CD4-positive, alpha-beta T cell treated with Interleukin-10 for 1 hour (primary cell): ENCODE measurements around the gene PATL2.
"Not testable (repeated sequence)": the region's sequence is repeated elsewhere in the genome, so short reads cannot be mapped to it uniquely, and the experiment has no call there.

Source experiments
- DNase-seq: peaks from one replicate; pipeline ENCODE4 v3.0.0-alpha.2; 2020

PATL2 gene

DNA sequence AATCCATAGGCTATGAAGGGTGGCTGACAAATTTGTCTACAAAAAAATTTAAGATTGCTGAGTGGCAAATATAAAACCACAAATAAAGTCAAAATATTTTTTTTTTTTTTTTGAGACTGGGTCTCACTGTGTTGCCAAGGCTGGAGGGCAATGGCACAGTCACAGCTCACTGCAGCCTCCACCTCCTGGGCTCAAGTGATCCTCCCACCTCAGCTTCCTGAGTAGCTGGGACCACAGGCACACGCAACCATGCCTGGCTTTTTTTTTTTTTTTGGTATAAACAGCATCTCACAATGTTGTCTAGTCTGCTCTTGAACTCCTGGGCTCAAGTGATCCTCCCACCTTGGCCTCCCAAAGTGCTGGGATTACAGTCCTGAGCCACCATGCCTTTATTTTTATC lies 20.9 kb downstream of the PATL2 start:
- peak; percentile 52 for DNase-seq

DNA sequence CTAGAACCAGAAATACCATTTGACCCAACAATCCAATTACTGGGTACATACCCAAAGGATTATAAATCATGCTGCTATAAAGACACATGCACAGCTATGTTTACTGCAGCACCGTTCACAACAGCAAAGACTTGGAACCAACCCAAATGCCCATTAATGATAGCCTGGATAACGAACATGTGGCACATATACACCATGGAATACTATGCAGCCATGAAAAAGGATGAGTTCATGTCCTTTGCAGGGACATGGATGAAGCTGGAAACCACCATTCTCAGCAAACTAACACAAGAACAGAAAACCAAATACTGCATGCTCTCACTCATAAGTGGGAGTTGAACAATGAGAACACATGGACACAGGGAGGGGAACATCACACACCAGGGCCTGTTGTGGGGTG lies 21.8 kb downstream of the PATL2 start:
- DNase-seq = not testable (repeated sequence)

DNA sequence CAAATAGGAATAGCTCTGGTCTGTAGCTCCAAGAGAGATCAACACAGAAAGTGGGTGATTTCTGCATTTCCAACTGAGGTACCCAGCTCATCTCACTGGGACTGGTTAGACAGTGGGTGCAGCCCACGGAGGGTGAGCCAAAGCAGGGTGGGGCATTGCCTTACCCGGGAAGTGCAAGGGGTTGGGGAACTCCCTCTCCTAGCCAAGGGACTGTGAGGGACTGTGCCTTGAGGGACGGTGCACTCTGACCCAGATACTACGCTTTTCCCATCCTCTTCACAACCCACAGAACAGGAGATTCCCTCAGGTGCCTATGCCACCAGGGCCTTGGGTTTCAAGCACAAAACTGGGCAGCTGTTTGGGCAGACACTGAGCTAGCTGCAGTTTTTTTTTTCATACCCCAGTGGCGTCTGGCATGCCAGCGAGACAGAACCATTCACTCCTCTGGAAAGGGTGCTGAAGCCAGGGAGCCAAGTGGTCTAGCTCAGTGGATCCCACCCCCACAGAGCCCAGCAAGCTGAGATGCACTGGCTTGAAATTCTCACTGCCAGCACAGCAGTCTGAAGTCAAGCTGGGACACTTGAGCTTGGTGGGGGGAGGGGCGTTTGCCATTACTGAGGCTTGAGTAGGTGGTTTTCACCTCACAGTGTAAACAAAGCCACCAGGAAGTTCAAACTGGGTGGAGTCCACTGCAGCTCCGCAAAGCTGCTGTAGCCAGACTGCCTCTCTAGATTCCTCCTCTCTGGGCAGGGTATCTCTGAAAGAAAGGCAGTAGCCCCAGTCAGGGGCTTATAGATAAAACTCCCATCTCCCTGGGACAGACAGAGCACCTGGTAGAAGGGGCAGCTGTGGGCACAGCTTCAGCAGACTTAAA lies 28.1 kb downstream of the PATL2 start:
- peak; percentile 87 for DNase-seq

DNA sequence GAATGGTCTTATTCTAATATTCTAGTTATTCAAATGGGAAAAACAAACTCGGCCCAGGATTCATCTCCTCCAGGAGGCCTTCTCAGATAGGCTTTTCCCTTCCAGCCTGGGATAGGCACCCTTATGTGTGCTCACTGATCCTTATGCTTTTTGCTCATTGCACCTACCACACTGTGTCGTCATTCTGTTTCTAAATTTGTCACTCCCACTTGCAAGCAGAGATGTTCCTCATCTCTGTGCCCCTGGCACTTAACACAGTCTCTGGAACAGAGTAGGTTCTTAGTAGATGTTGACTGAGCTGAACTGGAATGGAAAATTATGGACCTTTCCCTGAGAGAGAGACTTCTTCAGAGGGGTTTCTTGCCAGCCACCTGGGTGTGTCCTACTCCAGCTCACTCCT lies 28.9 kb downstream of the PATL2 start:
- no peak for DNase-seq

DNA sequence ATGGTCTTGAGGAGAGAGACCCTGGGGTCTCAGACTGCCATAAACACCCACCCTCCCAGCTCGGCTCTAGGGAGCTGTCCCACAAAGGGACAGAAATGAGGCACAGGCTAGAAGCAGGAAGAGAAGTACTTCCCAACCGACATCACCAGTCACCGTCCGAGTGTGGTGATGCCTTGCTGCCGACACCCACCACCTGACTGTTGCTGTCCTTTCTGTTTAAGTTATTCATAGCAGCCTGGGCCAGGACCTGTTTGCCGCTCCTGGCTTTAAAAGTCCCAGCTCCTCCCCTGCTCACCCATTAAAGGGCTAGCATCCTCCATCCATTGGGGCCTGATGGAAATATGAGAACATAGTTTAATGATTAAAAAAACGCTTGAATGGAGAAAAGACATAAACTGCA lies 34.4 kb downstream of the PATL2 start:
- peak; percentile 53 for DNase-seq

DNA sequence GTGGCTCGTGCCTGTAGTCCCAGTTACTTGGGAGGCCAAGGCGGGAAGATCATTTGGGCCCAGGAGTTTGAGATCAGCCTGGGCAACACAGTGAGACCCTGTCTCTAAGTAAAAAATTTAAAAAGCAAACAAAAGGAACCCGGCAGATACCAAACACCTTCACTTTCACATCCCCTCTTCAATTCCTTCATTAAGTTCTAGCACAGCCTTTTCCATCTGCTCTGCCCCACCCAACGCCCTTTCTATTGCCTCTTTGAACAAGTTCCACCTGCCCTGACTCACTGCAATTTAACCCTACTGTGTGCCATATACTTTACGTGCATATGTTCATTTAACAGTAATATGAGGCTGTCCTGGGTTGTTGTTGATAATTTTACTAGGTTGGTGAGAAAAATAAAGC lies 35.2 kb downstream of the PATL2 start:
- no peak for DNase-seq

DNA sequence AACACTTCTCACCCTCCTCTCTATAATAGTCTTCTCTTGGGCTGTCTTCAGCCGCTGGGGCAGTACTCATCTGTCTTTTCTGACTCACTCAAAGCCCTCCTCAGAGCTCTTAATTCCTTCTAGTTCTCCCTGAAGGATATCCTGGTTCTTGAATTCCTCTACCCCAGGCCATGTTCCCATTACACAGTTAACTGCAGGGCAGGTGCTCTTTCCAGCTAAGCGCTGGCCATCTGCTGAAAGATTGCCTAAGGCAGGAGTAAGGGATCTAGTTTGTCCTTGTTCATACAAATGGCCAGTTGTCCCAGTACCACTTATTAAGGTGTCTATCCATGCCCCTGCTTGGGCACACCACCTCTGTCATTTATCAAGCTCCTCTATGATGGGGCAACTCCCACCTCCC lies 37.5 kb downstream of the PATL2 start:
- no peak for DNase-seq

DNA sequence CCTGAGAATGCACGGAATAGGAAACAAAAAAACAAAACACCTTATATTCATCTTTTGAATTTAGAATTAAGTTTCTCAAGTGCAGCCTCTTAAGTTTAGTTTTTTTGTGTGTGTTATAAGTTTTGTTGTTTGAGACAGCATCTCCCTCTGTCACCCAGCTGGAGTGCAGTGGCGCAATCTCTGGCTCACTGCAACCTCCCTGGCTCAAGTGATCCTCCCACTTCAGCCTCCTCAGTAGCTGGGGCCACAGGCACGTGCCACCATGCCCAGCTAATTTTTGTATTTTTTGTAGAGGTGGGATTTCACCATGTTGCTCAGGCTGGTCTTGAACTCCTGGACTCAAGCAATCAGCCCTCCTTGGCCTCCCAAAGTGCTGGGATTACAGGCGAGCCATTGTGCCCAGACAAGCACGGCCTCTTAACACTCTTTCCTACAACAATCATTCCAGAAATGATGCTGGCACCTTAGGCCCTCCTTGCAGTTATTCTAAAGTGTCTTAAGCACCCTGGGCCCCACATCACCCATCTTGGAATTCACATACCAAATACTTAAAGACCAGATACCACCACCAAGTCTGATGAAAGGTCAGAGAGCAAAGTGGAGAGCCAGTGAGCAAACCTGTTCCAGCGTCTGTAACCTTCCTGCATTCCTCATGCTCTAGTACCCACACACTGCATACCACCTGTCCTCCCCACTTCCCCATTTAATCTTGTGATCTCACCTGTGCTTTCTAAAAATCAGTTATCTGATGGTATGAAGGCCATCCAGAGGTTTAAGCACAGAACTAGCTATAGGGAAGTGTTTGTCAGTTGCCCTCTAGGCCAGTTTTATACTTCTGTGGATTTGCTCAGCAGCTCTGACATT lies 40.8 kb downstream of the PATL2 start:
- no peak for DNase-seq

DNA sequence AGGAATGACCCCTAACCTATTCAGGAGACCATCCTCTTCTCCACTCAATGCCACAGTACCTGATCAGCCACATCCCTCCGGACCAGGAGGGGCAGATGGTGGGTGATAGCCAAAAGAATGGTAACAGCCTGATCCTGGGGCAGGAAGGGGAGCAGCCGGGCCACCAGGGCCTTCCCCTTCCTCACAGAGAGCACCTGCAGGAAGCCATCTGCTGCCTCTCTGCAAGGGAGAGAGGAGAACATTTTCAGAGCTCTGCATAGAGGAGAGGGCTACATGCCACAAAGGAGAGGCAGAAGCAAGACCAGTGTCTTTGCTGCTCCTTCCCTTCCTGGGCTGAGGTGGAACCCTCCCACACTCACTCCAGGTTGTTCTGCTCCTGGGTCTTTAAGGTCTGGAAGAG lies 42.2 kb downstream of the PATL2 start:
- DNase-seq = no peak

DNA sequence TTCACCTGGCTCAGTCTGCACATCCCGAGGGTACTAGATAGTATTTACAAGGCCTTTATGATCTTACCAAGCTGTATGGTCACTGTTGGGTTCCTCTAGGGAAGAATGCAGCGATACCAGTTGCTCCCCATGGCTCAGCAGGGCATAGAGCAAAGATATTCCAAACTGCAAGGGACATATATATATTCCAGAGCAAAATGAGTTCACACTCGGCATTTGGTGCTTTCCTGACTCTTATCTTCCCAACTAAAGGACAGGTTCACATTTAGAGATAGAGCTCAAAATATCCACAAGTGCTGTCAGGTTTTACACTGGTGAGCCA lies 44.1 kb downstream of the PATL2 start:
- no peak for DNase-seq

DNA sequence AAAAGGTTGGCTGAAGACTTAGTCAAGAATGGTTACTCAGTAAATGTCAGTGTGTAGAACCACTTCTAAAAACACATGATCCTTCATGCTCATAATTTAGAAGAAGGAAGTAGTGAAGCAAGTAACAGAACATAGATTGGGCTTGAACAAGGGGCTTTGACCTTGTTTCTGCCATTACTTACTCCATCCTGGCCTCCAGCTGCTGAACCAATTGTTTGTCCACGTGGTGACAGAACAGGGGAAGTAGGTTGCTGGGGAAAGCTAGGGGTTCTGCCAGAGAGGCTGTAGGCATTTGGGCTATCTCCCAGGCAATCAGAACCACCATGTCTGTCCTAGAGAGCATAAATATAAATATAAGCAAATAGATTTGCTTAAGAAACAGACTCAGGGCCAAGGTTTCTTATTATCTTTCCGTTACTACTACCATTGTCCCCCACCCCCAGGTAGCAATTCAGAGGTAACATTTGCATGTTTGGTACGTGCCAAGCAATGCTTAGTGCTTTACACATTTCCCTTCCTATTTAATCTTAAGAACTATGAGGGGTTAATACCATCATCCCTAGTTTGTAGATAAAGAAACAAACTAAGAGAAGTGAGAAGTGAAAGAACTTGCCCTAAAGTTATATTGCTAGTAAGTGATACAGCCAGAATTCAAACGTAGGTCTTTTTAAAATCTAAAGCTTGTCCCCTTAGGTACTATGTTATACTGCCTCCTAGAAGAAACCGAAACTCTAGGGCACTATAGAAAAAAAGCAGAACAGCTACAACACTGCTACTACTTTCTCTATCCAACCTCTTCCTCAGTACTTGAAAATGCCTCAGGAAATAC lies 44.7 kb downstream of the PATL2 start:
- DNase-seq = peak; percentile 58

DNA sequence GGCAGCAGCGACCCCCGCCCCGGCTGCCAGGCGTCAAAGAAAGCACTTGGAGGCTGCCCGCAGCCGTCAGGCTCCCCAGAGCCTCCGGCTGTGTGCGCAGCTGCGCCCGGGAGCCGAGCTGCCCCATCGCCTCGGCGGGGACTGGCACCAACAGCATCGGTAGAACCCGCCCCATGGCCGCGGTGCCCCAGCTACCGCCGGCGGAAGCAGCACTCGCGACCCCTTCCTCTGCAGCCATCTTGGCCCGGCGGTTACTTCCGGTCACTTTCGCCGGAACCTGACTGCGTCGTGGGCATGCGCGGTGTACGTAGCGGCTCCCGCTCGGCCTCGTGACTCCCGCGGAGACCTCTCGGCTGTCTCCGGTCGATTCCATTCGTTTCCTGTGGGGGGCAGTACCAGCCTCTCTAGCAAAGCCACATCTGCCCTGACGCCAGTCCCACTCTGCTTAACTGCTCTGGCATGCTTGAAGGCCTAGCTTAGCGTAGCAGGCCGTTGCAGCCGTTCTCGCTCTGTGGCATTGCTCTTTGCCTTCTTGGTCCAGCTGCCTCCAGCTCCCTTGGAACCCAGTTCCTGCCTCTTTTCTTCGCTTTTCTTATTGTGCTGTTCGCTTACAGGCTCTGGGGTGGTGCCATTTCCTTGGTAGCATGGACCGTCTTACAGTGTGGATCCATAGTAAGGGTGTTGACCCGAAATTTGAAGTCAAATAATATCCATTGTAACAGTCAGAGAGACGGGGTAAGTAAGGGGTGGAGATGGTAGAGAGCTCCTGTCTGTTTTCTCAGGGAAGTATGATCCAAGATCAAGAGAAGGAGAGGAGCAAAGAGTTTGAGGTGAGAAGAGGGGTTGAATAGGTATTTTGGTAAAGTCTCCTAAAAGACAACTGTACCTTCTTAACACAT lies 47.5 kb downstream of the PATL2 start, which contains the start of gene SPG11:
SPG11 (minus strand) TSS at position 253 of the 899 bp plus-strand sequence; CDS start at position 238, 15 bp downstream.
- DNase-seq = peak; percentile 99

DNA sequence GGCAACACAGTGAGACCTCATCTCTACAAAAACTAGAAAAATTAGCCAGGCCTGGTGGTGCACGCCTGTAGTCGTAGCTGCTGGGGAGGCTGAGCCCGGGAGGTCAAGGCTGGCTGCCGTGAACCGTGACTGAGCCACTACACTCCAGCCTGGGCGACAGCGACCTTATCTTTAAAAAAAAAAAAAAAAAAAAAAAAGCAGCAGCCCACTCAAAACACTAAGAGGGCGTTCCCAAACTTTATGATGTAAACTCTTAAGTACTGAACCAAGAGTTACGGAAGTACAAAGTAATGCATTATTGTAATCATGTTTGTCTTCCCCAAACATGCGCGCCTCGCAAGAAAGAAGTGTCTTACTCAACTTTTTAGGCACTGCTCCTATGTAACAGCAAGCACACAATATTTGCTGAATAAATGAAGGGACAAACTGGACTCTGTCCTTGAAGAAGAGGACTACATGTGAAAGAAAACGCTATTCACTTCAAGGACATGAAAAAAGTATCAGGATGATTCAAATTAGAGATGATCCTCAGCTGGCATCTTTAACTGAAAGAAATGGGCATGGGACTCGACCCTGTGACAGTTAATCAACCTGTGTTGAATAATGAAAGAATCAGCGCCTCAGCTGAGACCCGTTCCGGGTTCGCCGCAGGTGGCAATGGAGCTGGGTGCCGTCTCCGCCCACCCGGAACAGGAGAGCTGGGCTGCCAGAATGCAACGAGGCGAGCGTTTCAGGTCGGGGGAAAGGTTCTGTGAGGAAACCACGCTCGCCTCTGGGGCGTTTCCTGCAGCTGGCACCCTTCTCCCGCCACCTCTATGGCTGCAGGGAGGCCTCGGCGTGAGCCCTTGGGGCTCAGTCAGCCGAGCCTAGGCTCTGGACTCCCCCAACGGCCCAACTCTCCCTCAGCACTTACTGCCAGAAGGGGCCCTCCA lies 48.4 kb downstream of the PATL2 start:
- DNase-seq = peak; percentile 89

DNA sequence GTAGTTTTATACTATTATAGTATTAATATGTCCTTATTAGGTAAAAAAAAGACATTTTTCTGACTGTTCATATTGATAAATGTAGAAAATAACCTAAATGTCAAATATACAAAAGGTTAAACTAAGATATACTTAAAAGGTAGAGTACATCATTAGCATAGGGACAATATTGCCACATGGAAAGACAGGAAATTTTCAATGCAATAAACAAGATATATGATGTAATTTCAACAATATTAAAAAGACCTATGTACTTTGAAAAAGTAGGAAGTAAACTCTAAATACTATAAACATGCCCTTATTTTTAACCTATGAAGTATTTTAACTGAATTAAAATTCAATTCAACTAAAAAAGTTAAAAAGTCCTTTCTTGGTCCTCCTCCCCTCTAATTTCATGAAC lies 49.5 kb downstream of the PATL2 start:
- DNase-seq = no peak

DNA sequence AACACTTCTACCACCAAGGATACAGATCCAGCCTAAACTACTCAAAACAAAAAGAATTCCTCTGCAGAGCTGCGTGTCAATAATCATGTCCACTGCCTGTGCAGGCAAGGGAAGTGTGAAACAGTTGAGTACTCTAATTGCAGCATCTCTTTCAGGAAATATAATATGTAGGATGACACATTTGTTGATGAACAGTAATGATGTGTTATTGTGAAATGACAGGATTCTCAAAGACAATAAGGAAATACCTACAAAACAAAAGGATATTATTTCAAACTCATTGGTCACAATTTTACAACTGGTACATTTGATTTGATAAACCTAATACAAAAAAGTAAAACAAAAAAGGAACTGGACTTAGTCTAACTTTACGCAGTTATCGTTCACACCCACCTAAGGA lies 52.1 kb downstream of the PATL2 start:
- DNase-seq = no peak

DNA sequence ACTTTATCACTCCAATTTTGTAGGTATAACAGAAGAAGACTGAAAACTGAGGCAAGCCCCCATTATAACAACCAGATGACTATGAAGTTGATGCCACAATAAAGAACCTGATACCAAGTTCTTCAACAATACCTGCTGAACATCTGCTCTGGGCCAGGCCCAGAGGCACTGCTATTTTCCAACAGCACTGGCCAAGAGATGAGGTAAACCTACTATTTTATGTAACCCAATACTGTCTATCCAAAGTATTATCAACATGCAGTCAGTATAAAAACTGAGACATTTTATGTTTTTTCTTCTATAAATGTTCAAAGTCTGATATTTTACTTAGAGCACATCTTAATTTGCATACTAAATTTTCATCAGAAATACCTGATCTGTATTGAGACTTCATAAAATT lies 53.7 kb downstream of the PATL2 start:
- no peak for DNase-seq

DNA sequence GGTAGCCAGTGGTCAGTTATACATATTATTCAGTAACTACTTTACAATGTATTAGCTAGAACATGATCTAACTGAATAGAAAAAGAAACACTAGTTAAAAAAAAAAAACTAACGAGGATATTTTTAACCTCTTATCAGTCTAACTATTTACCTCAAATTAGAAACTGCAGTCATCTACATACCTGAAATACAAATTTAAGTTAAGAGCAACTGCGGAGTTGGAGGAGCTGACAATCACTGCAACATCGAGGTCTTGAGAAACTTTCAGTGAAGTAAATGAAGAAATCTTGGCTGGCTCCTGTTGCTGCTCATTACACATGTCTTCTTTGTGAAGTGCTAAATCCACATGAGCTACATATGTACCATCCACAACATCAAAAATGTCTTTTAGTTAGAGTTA lies 54.2 kb downstream of the PATL2 start:
- DNase-seq = no peak

DNA sequence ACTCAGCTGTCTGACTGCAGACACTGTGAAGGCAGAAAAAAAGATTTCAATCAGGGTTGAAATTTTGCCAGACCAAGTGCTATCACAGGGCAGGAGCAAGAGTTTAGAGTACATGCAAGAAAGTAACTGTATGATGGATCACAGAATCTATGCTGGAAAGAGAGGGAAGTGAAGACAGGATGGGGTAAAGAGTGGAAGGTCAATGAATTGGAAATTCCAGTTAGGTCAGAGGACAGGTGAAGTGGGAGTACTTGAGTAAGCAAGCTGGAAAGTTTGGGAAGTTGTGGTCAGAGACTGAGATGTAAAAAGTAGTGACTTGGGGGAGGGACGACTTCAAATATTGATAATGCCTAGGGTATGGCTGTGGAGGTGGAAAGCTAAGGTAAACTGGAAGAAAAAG lies 54.8 kb downstream of the PATL2 start:
- no peak for DNase-seq

DNA sequence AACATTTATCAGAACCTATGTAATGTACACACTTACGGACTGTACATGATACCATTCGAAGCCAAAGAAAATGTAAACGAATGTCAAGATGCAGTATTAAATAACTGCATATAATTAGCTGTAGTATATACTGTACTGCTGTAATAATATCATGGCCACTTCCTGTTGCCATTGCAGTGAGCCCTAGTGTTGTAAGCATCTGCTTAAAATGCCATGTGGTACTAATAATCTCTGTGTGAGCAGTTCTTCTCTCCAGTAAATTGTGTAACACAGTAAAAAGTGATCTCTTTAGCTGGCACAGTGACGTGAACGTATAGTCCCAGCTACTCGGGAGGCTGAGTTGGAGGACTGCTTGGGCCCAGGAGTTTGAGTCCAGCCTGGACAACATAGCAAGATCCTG lies 56.3 kb downstream of the PATL2 start:
- no peak for DNase-seq

DNA sequence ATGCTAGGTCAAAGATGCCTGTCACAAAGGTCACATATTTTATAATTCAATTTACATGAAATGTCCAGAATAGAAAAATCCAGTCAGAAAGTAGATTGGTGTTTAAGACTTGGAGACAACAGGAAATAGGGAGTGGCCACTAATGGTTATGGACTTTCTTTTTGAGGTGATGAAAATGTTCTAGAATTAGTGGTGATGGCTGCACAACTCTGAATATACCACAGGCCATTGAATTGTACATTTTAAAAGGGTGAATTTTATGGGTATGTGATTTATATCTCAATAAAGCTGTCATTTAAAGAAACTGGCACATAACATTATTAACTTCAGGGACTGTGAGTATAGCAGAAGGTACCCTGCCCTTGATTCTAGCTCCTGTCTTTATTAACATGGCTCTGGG lies 63.5 kb downstream of the PATL2 start:
- DNase-seq = no peak

DNA sequence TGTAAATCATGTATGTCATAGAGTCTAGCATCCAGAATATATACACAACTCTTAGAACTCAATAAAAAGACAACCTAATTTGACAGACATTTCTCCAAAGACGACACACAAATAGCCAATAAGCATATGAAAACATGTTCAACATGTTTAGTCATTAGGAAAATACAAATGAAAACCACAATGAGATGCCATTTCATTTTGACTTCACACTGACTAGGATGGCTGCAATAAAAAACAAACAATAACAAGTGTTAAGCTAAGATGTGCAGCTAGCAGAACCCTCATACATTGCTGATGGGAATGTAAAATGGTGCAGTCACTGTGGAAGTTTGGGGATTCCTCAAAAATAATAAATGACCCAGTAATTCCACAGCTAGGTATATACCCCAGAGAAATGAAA lies 64.1 kb downstream of the PATL2 start:
- no peak for DNase-seq
